NAMALWA (cell line): Measurements from ENCODE around the gene TTC32.
"Not testable (repeated sequence)": the region's sequence is repeated elsewhere in the genome, so short reads cannot be mapped to it uniquely, and the experiment has no call there.

Source experiments
- DNase-seq: peaks from one replicate; pipeline ENCODE4 v3.0.0-alpha.2; 2015; ENCODE audit warnings: low spot score

Gene TTC32

GRCh38 chr2:19899985-19900930 is 1.5 kb downstream of the TTC32 start:
- peak; percentile 52 for DNase-seq

GRCh38 chr2:19898592-19899329 is 3.0 kb downstream of the TTC32 start:
- DNase-seq: no peak

DNA sequence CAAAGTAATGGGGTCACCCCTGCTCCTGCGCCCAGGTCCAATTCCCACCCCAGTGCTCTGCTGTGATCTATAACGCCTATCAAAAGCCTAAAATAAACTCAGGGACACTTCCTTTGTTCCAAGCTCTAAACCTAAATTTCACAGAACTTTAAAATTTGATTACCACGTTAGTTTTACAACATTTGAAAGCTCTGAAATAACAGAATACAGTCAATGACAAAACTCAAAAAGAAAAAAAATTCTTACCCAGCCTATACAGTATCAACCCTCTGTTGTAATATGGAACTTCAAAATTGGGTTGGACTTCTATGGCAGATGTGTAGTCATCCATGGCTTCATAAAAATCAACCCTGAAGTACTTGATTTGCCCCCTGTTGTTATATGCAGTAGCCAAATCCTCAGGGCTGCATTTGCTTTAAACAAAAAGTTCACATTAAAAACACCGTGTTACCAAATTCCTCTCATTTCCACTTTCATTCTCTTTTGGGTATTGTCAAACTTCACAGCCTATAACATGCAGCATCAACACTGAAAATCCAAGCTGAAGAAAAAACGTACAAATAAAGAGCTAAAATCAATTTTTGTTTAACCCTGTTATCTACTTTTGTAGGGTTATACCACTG is 4.0 kb downstream of the TTC32 start:
- DNase-seq: no peak

GRCh38 chr2:19895535-19895934 is 6.2 kb downstream of the TTC32 start:
- DNase-seq: no peak

- no peak for DNase-seq
These were observed 7.5 kb downstream of the TTC32 start for GRCh38 chr2:19894134-19894792.

GRCh38 chr2:19893520-19894133 is 8.2 kb downstream of the TTC32 start:
- no peak for DNase-seq

DNA sequence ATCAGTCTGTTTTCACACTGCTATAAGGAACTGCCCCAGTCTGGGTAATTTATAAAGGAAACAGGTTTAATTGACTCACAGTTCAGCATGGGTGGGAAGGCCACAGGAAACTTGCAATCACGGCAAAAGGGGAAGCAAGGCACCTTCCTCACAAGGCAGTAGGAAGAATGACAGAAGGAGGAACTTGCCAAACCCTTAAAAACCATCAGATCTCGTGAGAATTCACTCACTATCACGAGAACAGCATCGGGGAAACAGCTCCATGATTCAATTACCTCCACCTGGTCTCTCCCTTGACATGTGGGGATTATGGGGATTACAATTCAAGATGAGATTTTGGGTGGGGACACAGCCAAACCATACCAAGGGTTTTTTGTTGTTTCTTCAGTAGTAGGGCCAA is 9.8 kb downstream of the TTC32 start:
- peak; percentile 59 for DNase-seq

- DNase-seq: no peak
These were observed 11.7 kb downstream of the TTC32 start for GRCh38 chr2:19890104-19890503.

DNA sequence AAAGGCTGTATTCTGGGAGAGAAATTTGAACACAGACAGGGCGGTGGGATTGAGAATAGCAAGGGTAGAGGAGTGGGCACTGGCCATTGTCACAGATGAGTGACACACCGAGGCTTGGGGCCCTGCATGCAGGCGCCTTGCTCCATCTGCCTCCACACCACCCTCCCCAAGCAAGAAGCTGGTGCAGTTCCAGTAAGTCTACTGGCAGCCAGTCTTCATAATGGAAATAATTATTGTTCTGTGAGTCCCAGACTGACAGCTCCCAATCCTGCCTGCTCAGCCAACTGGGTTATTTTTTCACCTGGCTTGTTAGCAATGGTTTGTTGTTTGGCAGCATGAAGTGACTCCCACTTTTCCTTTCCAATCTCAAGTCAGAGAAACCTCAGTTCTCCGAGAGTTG is 13.0 kb downstream of the TTC32 start:
- DNase-seq: no peak

GRCh38 chr2:19887510-19887909 is 14.3 kb downstream of the TTC32 start:
- no peak for DNase-seq

- DNase-seq: no peak
These were observed 15.5 kb downstream of the TTC32 start for GRCh38 chr2:19886261-19886660.

DNA sequence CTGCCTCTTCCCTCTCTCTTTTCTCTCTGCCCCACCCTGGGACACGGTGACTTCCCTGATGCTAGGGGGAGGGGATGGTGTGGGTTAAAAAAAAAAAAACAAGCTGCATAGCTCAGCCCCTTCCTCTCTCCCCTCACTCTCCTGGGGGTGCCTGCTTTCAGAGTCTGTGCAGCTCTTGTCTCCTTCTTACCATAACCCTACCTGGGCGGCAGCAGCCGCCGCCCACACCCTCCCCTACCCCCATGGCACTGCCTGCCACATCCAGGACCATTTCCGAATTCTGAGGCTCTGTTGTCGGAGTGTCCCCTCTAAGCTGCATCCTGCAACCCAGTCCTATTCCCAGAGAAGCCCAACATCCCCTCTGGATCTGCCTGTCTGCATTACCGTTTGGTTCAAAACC is 16.0 kb downstream of the TTC32 start:
- DNase-seq: no peak

DNA sequence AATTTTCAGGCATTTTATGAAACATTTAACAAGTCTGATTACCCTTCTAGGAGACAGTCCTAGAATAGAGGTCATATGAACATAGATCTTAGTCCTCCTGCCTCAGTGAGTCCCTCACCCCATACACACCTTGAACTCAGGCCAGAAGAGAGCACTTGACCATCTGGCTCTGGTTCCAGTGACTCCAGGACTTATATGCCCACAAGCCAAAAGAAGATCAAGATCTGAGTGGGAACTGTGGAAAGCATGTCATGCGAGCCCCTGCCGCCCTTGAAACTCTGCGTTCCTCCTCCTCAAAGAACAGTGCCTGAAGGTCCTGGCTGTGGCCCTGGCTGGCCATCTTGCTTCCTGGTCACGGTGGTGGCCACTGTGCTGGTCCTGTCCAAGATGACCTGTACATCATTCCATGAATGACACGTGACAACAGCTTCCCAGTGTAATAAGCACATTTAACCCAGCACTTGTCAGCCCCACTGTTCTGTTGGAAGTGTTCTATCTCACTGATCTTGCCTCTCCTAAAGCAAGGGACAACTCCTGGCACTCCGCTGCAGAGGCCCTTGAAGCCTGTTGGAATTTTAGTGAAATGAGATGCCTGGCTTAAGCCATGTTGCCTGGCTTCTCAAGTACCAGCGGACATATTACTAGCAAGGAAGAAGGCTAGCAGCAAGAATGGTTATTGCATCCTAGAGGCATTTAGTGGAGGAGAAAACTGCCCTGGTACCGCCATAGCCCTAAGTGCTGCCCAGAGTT is 17.6 kb downstream of the TTC32 start:
- no peak for DNase-seq

DNA sequence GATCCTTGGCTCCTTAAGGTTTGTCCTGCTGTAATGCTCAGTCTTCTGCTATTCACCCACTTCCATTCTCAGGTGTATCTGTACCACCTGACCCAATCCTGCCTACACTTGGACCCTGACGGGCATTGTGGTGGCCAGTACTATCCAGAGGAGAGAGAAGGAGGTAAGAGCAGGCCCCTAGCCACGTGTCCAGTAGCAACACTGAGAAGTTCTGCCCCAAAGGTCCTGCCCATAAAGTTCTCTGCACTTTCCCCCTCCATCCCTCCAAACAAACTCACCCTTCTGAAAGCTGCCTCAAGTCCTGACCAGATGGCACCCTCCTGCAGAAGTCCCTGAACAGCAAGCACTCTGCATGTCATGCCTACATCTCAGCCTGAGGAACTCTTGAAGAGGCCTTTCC is 18.3 kb downstream of the TTC32 start:
- no peak for DNase-seq

- no peak for DNase-seq
These were observed 19.5 kb downstream of the TTC32 start for GRCh38 chr2:19882286-19882685.

GRCh38 chr2:19881908-19882265 is 19.9 kb downstream of the TTC32 start:
- DNase-seq: no peak

- no peak for DNase-seq
These were observed 20.4 kb downstream of the TTC32 start for GRCh38 chr2:19881221-19881907.

- DNase-seq: not testable (repeated sequence)
These were observed 21.6 kb downstream of the TTC32 start for GRCh38 chr2:19880191-19880590.

DNA sequence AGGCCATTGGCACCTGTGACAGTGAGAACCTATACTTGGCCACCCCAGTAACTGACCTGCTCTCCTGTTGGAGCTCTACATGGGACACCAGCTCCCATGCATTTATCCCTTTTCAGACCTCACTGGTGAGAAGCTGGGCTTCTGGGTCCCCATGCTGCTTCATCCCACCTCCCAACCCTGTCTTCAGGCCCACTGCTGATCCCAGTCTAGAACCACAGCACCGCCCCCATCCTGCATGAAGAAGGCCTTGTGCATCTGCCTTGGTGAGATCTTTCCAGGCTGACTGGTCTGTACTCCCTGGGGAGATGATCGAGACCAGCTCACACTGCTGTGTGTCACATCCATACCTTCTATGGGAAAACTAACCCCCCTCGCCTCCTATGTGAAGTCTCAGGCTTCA is 22.7 kb downstream of the TTC32 start:
- DNase-seq: no peak

- DNase-seq: no peak
These were observed 23.3 kb downstream of the TTC32 start for GRCh38 chr2:19878268-19879046.
